Mesodermal cell (in vitro differentiated cells): Measurements from ENCODE around the gene TMEM63A.

ENCODE experiments used
- H3K27ac ChIP-seq: 2 replicates; pipeline ENCODE4 v1.7.0; 2013; ENCODE audit warnings: mild to moderate bottlenecking, low read depth, low read length, moderate library complexity; ENCODE audit not compliant: severe bottlenecking
- H3K36me3 ChIP-seq: 2 replicates; pipeline ENCODE4 v1.7.1; 2013; ENCODE audit warnings: mild to moderate bottlenecking, low read length, moderate library complexity; ENCODE audit not compliant: control insufficient read depth, insufficient read depth
- H3K4me1 ChIP-seq: one replicate; pipeline ENCODE4 v1.7.1; 2013; ENCODE audit warnings: mild to moderate bottlenecking, low read length; ENCODE audit not compliant: insufficient read depth, control insufficient read depth, poor library complexity, severe bottlenecking
- H3K4me3 ChIP-seq: 2 replicates; pipeline ENCODE4 v1.7.0; 2013; ENCODE audit warnings: low read length, control low read depth, mild to moderate bottlenecking; ENCODE audit not compliant: insufficient read depth, poor library complexity, severe bottlenecking; ENCODE audit errors: extremely low read depth
- H3K9me3 ChIP-seq: 2 replicates; pipeline ENCODE4 v1.7.1; 2013; ENCODE audit warnings: mild to moderate bottlenecking, low read length, moderate library complexity; ENCODE audit not compliant: control insufficient read depth
- WGBS, 2 experiments: methylation state at CpG; one replicate each; pipeline ENCODE4 v1.1.5; 2013; ENCODE audit warnings: missing lambda C conversion rate in 2 of 2; ENCODE audit not compliant: insufficient coverage in 2 of 2; 5-methylcytosine and 5-hydroxymethylcytosine counted together

Gene TMEM63A

GRCh38 chr1:225883616-225884265 is 1.6 kb upstream of the TMEM63A start:
- Histone ChIP-seq H3K27ac (no peak overlapping the region), H3K36me3 (no peaks in the 10 kb centered on the region), H3K9me3 (no peaks in the 10 kb centered on the region), H3K4me1 (peaks cover 11% of the 10 kb centered on the region), H3K4me3 (no peak overlapping the region)
- 82 to 85% methylated on average over 8 to 9 of the region's 11 CpGs for WGBS, 2 experiments

- Histone ChIP-seq H3K36me3 (no peaks in the 10 kb centered on the region), H3K4me3 (peak overlapping the region; percentile 62), H3K27ac (no peak overlapping the region), H3K4me1 (peaks cover 9% of the 10 kb centered on the region), H3K9me3 (no peaks in the 10 kb centered on the region)
- WGBS, 2 experiments, result 11 to 25% methylated on average over 33 to 62 of the region's 63 CpGs
These were observed 775 bp upstream of the TMEM63A start for GRCh38 chr1:225882694-225883615.

GRCh38 chr1:225881081-225881958 is 860 bp downstream of the TMEM63A start:
- WGBS, 2 experiments, result 16 to 21% methylated on average over 16 to 17 of the region's 25 CpGs
- Histone ChIP-seq H3K4me3 (peak overlapping the region; percentile 62), H3K4me1 (peaks cover 9% of the 10 kb centered on the region), H3K9me3 (no peaks in the 10 kb centered on the region), H3K27ac (no peak overlapping the region), H3K36me3 (peaks cover 10% of the 10 kb centered on the region)

- Histone ChIP-seq H3K4me1 (peaks cover 9% of the 10 kb centered on the region), H3K4me3 (no peak overlapping the region), H3K9me3 (no peaks in the 10 kb centered on the region), H3K36me3 (peaks cover 13% of the 10 kb centered on the region), H3K27ac (no peak overlapping the region)
- 78 to 93% methylated on average over 3 to 5 of the region's 5 CpGs for WGBS, 2 experiments
These were observed 1.5 kb downstream of the TMEM63A start for GRCh38 chr1:225880636-225881035.

- H3K36me3 ChIP-seq, result peaks cover 17% of the 10 kb centered on the region
- H3K27ac ChIP-seq, result no peak overlapping the region
- no peak overlapping the region for H3K4me3 ChIP-seq
- WGBS, 2 experiments, result 75 to 86% methylated on average over 1 to 2 of the region's 2 CpGs
- peaks cover 9% of the 10 kb centered on the region for H3K4me1 ChIP-seq
- no peaks in the 10 kb centered on the region for H3K9me3 ChIP-seq
These were observed 2.0 kb downstream of the TMEM63A start for GRCh38 chr1:225880222-225880588.

- no peaks in the 10 kb centered on the region for H3K9me3 ChIP-seq
- H3K36me3 ChIP-seq, result peaks cover 19% of the 10 kb centered on the region
- peaks cover 9% of the 10 kb centered on the region for H3K4me1 ChIP-seq
- WGBS, 2 experiments, result 66 to 89% methylated on average over 3 of the region's 8 CpGs
- H3K4me3 ChIP-seq, result no peak overlapping the region
- H3K27ac ChIP-seq, result no peak overlapping the region
These were observed 2.5 kb downstream of the TMEM63A start for GRCh38 chr1:225879521-225880221.

GRCh38 chr1:225878282-225878681 is 3.9 kb downstream of the TMEM63A start:
- H3K9me3 ChIP-seq, result no peaks in the 10 kb centered on the region
- peaks cover 9% of the 10 kb centered on the region for H3K4me1 ChIP-seq
- no peak overlapping the region for H3K27ac ChIP-seq
- 50 to 83% methylated on average over 2 of the region's 4 CpGs for WGBS, 2 experiments
- no peak overlapping the region for H3K4me3 ChIP-seq
- H3K36me3 ChIP-seq, result peaks cover 28% of the 10 kb centered on the region

GRCh38 chr1:225877580-225877979 is 4.6 kb downstream of the TMEM63A start:
- Histone ChIP-seq H3K4me3 (no peak overlapping the region), H3K9me3 (no peaks in the 10 kb centered on the region), H3K27ac (no peak overlapping the region), H3K36me3 (peaks cover 30% of the 10 kb centered on the region), H3K4me1 (peaks cover 9% of the 10 kb centered on the region)
- 73 to 77% methylated on average over 10 of the region's 10 CpGs for WGBS, 2 experiments

GRCh38 chr1:225876900-225877510 is 5.2 kb downstream of the TMEM63A start:
- Histone ChIP-seq H3K36me3 (peaks cover 30% of the 10 kb centered on the region), H3K4me3 (no peak overlapping the region), H3K9me3 (no peaks in the 10 kb centered on the region), H3K4me1 (peaks cover 9% of the 10 kb centered on the region), H3K27ac (no peak overlapping the region)
- WGBS, 2 experiments, result 86 to 93% methylated on average over 12 of the region's 12 CpGs
